Spleen (tissue), 11 donors: ENCODE measurements around the gene MAMLD1. TPM values are rescaled to one million over a fixed set of nuclear protein-coding genes. Genes with fewer than 3 reads are reported as not detected.

Source experiments
- DNase-seq: peaks from one replicate; pipeline ENCODE4 v3.0.0-alpha.2; 2020
- H3K27ac ChIP-seq, 8 donors: fragments of 200-600 bp; sonication (generic) in 7 of 8; 1 replicate in 4 of 8; 2 replicates in 4 of 8; pipeline versions ENCODE4 v1.5.0 to v1.8.0; 2016 to 2021; ENCODE audit warnings: inconsistent platforms in 4 of 8, mild to moderate bottlenecking in 4 of 8, moderate library complexity in 1 of 8
- H3K27me3 ChIP-seq, 7 donors: fragments of 200-600 bp; sonication (generic) in 6 of 7; replicated peaks in 1 of 7; 1 replicate in 4 of 7; 2 replicates in 3 of 7; pipeline versions ENCODE4 v1.5.0 to v1.8.0; 2016 to 2021; ENCODE audit warnings: inconsistent platforms in 3 of 7, mild to moderate bottlenecking in 1 of 7
- H3K36me3 ChIP-seq, 6 donors: fragments of 200-600 bp; sonication (generic) in 5 of 6; 1 replicate in 4 of 6; 2 replicates in 2 of 6; pipeline versions ENCODE4 v1.5.0 to v1.8.0; 2016 to 2021; ENCODE audit warnings: inconsistent platforms in 2 of 6
- H3K4me1 ChIP-seq, 6 donors: fragments of 200-600 bp; sonication (generic) in 5 of 6; 1 replicate in 3 of 6; 2 replicates in 3 of 6; pipeline versions ENCODE4 v1.5.0 to v1.8.0; 2016 to 2021; ENCODE audit warnings: inconsistent platforms in 3 of 6
- H3K4me3 ChIP-seq, 8 donors: fragments of 200-600 bp; sonication (generic) in 7 of 8; 1 replicate in 4 of 8; 2 replicates in 4 of 8; pipeline versions ENCODE4 v1.5.0 to v1.8.0; 2016 to 2021; ENCODE audit warnings: inconsistent platforms in 4 of 8, mild to moderate bottlenecking in 4 of 8, moderate library complexity in 2 of 8
- H3K9me3 ChIP-seq, 8 donors: fragments of 200-600 bp; sonication (generic) in 7 of 8; 1 replicate in 4 of 8; 2 replicates in 4 of 8; pipeline versions ENCODE4 v1.5.0 to v1.8.0; 2016 to 2021; ENCODE audit warnings: inconsistent platforms in 4 of 8
- CTCF ChIP-seq, 11 experiments: fragments of 200-600 bp in 7 of 11; fragments of 450-650 bp in 4 of 11; sonication (generic) in 4 of 11; IDR thresholded peaks in 8 of 11; conservative IDR thresholded peaks in 3 of 11; 1 replicate in 7 of 11; 2 replicates in 4 of 11; pipeline versions ENCODE4 v1.4.0 to v1.8.0; 2016 to 2021; ENCODE audit warnings: antibody characterized with exemption in 11 of 11, inconsistent platforms in 4 of 11, mild to moderate bottlenecking in 1 of 11
- POLR2A ChIP-seq, 3 donors: fragments of 450-650 bp; IDR thresholded peaks; one replicate each; pipeline ENCODE4 v1.5.1; 2017; ENCODE audit warnings: antibody characterized with exemption in 3 of 3, mild to moderate bottlenecking in 1 of 3
- POLR2AphosphoS5 ChIP-seq, 3 donors: sonication (generic); formaldehyde crosslinking; IDR thresholded peaks; one replicate each; pipeline ENCODE4 v1.5.1; 2017; ENCODE audit warnings: antibody characterized with exemption in 3 of 3
- WGBS, 5 donors: extraction: QIAGEN DNeasy Blood & Tissue Kit in 3 of 5; methylation state at CpG; one replicate each; pipeline versions ENCODE4 v1.1.5 to v1.1.7; 2013 to 2018; 5-methylcytosine and 5-hydroxymethylcytosine counted together
- intact Hi-C: fragments of 100-400 bp; cut with DNase I; formaldehyde crosslinking; loops from one replicate; pipeline ENCODE4 v1.15.0; 2023; ENCODE audit warnings: low total_unique reads
- polyA plus RNA-seq, 3 donors: library from polyadenylated mRNA; stranded (reverse); fragments of 200-250 nt; gene quantifications; one replicate each; pipeline ENCODE4 v1.2.1, GENCODE V29; 2013
- total RNA-seq, 7 donors: library from RNA; depleted of rRNA in 3 of 7; stranded (reverse); fragments of >200 nt in 3 of 7; fragmentation: NEBNext Ultra II Directional in 4 of 7; extraction: Animal tissue kit (Norgen Biotek cat#: 25700) in 4 of 7; gene quantifications; one replicate each; pipeline versions ENCODE4 v1.1.0 to v1.2.1, GENCODE V29; 2016 to 2021
- donor health status: healthy with polysubstance abuse.
- donor health status: DM: no; HTN: no; CAD: no; lungs with moderate emphysema.
- donor health status: DM: no; HTN: no; CAD: no.
- donor health status: Bipolar disorder and iron deficiency.
- donor health status: healthy.
- donor health status: DM: no; HTN: no; CAD: no.
- donor health status: DM: yes; HTN: yes; CAD: no.

MAMLD1 gene
- total and polyA plus RNA-seq, 10 donors = 1.2 to 7.3 (median 3.7) TPM

- WGBS, 5 donors = 78 to 95% (median 78%) methylated on average over 7 of the region's 7 CpGs
- no peaks in the 10 kb centered on the region for H3K27me3 ChIP-seq
- intact Hi-C loops = no loop called here
- no peak overlapping the region for H3K27ac ChIP-seq
- H3K36me3 ChIP-seq = no peaks in the 10 kb centered on the region
- DNase-seq = no peak
- no peak overlapping the region for H3K4me3 ChIP-seq
- H3K4me1 ChIP-seq = no peaks in the 10 kb centered on the region
- TF ChIP-seq POLR2A (IDR thresholded peaks at IDR 0.05) (no peak), POLR2AphosphoS5 (IDR thresholded peaks at IDR 0.05) (no peak), CTCF (IDR thresholded peaks at IDR 0.05 in 8 of 11, conservative IDR thresholded peaks at IDR 0.05 in 3 of 11) (no peak)
- peaks cover 0 to 9% (median 0%) of the 10 kb centered on the region in 8 donors for H3K9me3 ChIP-seq
These were observed 167.7 kb downstream of the MAMLD1 start for GRCh38 chrX:150530821-150531220.

- Histone ChIP-seq H3K4me1 (no peaks in the 10 kb centered on the region), H3K27me3 (no peaks in the 10 kb centered on the region), H3K36me3 (no peaks in the 10 kb centered on the region), H3K27ac (no peak overlapping the region), H3K4me3 (no peak overlapping the region), H3K9me3 (peaks cover 0 to 15% (median 4%) of the 10 kb centered on the region in 8 donors)
- WGBS, 5 donors = 89 to 100% (median 92%) methylated on average over 3 to 4 of the region's 4 CpGs
- intact Hi-C loops = no loop called here
- DNase-seq = no peak
- TF ChIP-seq CTCF (IDR thresholded peaks at IDR 0.05 in 8 of 11, conservative IDR thresholded peaks at IDR 0.05 in 3 of 11) (no peak), POLR2A (IDR thresholded peaks at IDR 0.05) (no peak), POLR2AphosphoS5 (IDR thresholded peaks at IDR 0.05) (no peak)
These were observed 168.3 kb downstream of the MAMLD1 start for GRCh38 chrX:150531467-150531866.

GRCh38 chrX:150533863-150534262 lies 170.7 kb downstream of the MAMLD1 start:
- Histone ChIP-seq H3K9me3 (peaks cover 0 to 27% (median 12%) of the 10 kb centered on the region in 8 donors), H3K27ac (no peak overlapping the region), H3K4me1 (no peaks in the 10 kb centered on the region), H3K27me3 (no peaks in the 10 kb centered on the region), H3K4me3 (no peak overlapping the region), H3K36me3 (no peaks in the 10 kb centered on the region)
- no peak for TF ChIP-seq CTCF (IDR thresholded peaks at IDR 0.05 in 8 of 11, conservative IDR thresholded peaks at IDR 0.05 in 3 of 11)
- no peak for DNase-seq
- WGBS, 5 donors = 65 to 76% (median 70%) methylated on average over 3 of the region's 3 CpGs
- intact Hi-C loops = no loop called here

GRCh38 chrX:150536455-150537116 lies 173.5 kb downstream of the MAMLD1 start:
- no peaks in the 10 kb centered on the region for H3K36me3 ChIP-seq
- no peak for DNase-seq

More at GRCh38 chrX:150536455-150537116, 173.5 kb downstream of the MAMLD1 start:
- Histone ChIP-seq H3K4me3 (no peak overlapping the region), H3K4me1 (no peaks in the 10 kb centered on the region), H3K27me3 (no peaks in the 10 kb centered on the region), H3K9me3 (peaks cover 0 to 27% (median 12%) of the 10 kb centered on the region in 8 donors), H3K27ac (no peak overlapping the region)
- WGBS, 5 donors = 57 to 79% (median 63%) methylated on average over 6 to 8 of the region's 8 CpGs
- intact Hi-C loops = no loop called here
- no peak for TF ChIP-seq POLR2A (IDR thresholded peaks at IDR 0.05)
- peak in 2 of 11 experiments; percentile 14 to 18 for TF ChIP-seq CTCF (IDR thresholded peaks at IDR 0.05 in 8 of 11, conservative IDR thresholded peaks at IDR 0.05 in 3 of 11)
